HepG2 (cell line): ENCODE results near the gene GNG12. TPM values are rescaled to one million over a fixed set of nuclear protein-coding genes. Genes with fewer than 3 reads are reported as not detected.

Experiments used
- ARHGAP35 ChIP-seq: sonication (generic); formaldehyde crosslinking; IDR thresholded peaks from 2 replicates; pipeline ENCODE4 v1.9.0; 2022; ENCODE audit warnings: mild to moderate bottlenecking, inconsistent platforms, moderate library complexity, missing genetic modification reagents, borderline replicate concordance
- DR1 ChIP-seq: sonication (generic); formaldehyde crosslinking; IDR thresholded peaks from 2 replicates; pipeline ENCODE4 v1.8.0; 2021; ENCODE audit warnings: mild to moderate bottlenecking, missing genetic modification reagents, inconsistent platforms
- ELF1 ChIP-seq: sonication (generic); formaldehyde crosslinking; IDR thresholded peaks from 2 replicates; pipeline ENCODE4 v1.4.0; 2020; ENCODE audit warnings: missing genetic modification reagents
- HNF4G ChIP-seq, 2 experiments: sonication (generic) in 1 of 2; formaldehyde crosslinking in 1 of 2; IDR thresholded peaks; 2 replicates each; pipeline versions ENCODE4 v1.4.0 to v1.6.1; 2011 to 2020; ENCODE audit warnings: borderline replicate concordance in 2 of 2, low read depth in 2 of 2, mild to moderate bottlenecking in 2 of 2, low read length in 1 of 2, missing genetic modification reagents in 1 of 2, moderate library complexity in 1 of 2
- IRF2 ChIP-seq: IDR thresholded peaks from 2 replicates; pipeline ENCODE4 v1.6.1; 2018; ENCODE audit warnings: missing genetic modification reagents, missing compliant biosample characterization
- KAT7 ChIP-seq: IDR thresholded peaks from 2 replicates; pipeline ENCODE4 v1.6.1; 2018; ENCODE audit warnings: borderline replicate concordance, missing compliant biosample characterization
- NFYB ChIP-seq: sonication (generic); formaldehyde crosslinking; IDR thresholded peaks from 2 replicates; pipeline ENCODE4 v1.4.0; 2020; ENCODE audit warnings: missing genetic modification reagents
- NR2C2 ChIP-seq: sonication (generic); formaldehyde crosslinking; IDR thresholded peaks from 2 replicates; pipeline ENCODE4 v1.4.0; 2020; ENCODE audit warnings: missing genetic modification reagents, mild to moderate bottlenecking, moderate library complexity, borderline replicate concordance
- REST ChIP-seq, 2 experiments: IDR thresholded peaks; 2 replicates each; pipeline ENCODE4 v1.6.1; 2011 to 2012; ENCODE audit warnings: low read length in 2 of 2, borderline replicate concordance in 1 of 2, low read depth in 1 of 2, mild to moderate bottlenecking in 1 of 2, moderate library complexity in 1 of 2
- SYNCRIP ChIP-seq: fragments of 200-400 bp; formaldehyde crosslinking; IDR thresholded peaks from 2 replicates; pipeline ENCODE4 v1.6.1; 2018; ENCODE audit warnings: mild to moderate bottlenecking, low read depth, low read length; ENCODE audit not compliant: insufficient read depth
- TAF15 ChIP-seq: fragments of 200-400 bp; formaldehyde crosslinking; IDR thresholded peaks from one replicate; pipeline ENCODE4 v1.6.1; 2018; ENCODE audit warnings: mild to moderate bottlenecking, low read depth, low read length; ENCODE audit not compliant: poor library complexity, severe bottlenecking
- TBP ChIP-seq: sonication (generic); formaldehyde crosslinking; IDR thresholded peaks from 2 replicates; pipeline ENCODE4 v1.5.0; 2020; ENCODE audit warnings: missing genetic modification reagents
- TP53 ChIP-seq: sonication (generic); formaldehyde crosslinking; conservative IDR thresholded peaks from 2 replicates; pipeline ENCODE4 v1.4.0; 2020; ENCODE audit warnings: missing genetic modification reagents
- ZBTB42 ChIP-seq: sonication (generic); formaldehyde crosslinking; IDR thresholded peaks from 2 replicates; pipeline ENCODE4 v1.5.0; 2020; ENCODE audit warnings: mild to moderate bottlenecking, missing genetic modification reagents
- ZNF34 ChIP-seq: sonication (generic); formaldehyde crosslinking; IDR thresholded peaks from 2 replicates; pipeline ENCODE4 v1.4.0; 2020; ENCODE audit warnings: mild to moderate bottlenecking, missing genetic modification reagents, borderline replicate concordance
- ZNF639 ChIP-seq: conservative IDR thresholded peaks from 2 replicates; pipeline ENCODE4 v1.6.1; 2018; ENCODE audit warnings: missing genetic modification reagents
- polyA plus RNA-seq, 8 experiments: library from polyadenylated mRNA; depleted of rRNA in 3 of 8; stranded (reverse) in 7 of 8; unstranded in 1 of 8; fragments of >200 nt; fragmentation: Illumina TruSeq in 4 of 8; extraction: Trizol in 4 of 8; gene quantifications; 2 replicates each; pipeline versions ENCODE4 v1.2.1 to v1.2.3, GENCODE V29; 2011 to 2016; ENCODE audit warnings: low read depth in 4 of 8, missing spikeins in 1 of 8, mixed read lengths in 1 of 8; ENCODE audit not compliant: insufficient read depth in 1 of 8
- total RNA-seq, 5 experiments: library from RNA; depleted of rRNA; stranded (reverse); fragments of >200 nt; fragmentation: Illumina TruSeq; extraction: Trizol; gene quantifications; 2 replicates each; pipeline ENCODE4 v1.2.3, GENCODE V29; 2016; ENCODE audit warnings: low read depth in 1 of 5
- TF ChIP-seq, protein P1 (sequence below): sonication (generic); formaldehyde crosslinking; IDR thresholded peaks from 2 replicates; pipeline ENCODE4 v1.8.0; 2022; ENCODE audit warnings: mild to moderate bottlenecking, missing genetic modification reagents, borderline replicate concordance
- TF ChIP-seq, protein P2 (sequence below): sonication (generic); formaldehyde crosslinking; IDR thresholded peaks from 2 replicates; pipeline ENCODE4 v1.4.0; 2020; ENCODE audit warnings: missing genetic modification reagents, borderline replicate concordance
- TF ChIP-seq, protein P3 (sequence below): sonication (generic); formaldehyde crosslinking; conservative IDR thresholded peaks from 2 replicates; pipeline ENCODE4 v1.4.0; 2020; ENCODE audit warnings: missing genetic modification reagents

GNG12 gene
- total and polyA plus RNA-seq, 2 of the 13 experiments (the other 11 are each of a cell fraction or from before 2014, with no cell fraction given) = 0.11 TPM

DNA sequence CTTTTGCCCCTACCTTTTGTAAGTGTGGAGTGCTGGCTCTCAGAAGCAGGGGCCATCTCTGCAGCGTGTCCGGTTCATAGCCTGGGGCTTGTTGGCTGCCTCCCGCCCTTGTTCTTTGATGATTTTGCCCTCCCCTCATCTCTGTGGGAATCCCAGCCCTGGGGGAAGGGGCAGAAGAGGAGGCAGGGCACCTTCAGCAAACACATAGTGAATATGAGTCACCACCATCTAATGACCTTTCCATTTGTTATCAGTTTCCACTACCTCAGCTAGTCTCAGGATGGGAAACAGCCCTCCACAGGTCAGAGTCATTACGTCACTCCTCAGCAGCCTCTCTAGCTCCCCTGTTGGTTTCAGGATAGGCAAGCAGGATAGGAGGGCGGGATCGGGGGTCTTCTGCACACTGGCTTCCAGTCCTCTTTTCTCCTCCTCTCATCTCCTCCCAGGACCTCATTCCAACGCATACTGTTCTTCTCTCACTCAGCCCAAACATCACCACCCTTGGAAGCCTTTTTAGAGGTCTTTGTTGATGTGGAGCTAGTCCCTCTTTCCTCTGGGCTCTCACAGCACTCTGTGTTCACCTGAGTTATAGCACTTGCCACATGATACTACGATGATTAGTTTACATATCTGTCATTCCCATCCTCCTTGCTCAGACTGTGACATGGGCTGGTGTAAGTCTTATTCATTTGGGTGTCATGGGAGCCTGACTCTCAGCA is 132.4 kb downstream of the GNG12 start (continued):
- TF ChIP-seq, protein P1, sequence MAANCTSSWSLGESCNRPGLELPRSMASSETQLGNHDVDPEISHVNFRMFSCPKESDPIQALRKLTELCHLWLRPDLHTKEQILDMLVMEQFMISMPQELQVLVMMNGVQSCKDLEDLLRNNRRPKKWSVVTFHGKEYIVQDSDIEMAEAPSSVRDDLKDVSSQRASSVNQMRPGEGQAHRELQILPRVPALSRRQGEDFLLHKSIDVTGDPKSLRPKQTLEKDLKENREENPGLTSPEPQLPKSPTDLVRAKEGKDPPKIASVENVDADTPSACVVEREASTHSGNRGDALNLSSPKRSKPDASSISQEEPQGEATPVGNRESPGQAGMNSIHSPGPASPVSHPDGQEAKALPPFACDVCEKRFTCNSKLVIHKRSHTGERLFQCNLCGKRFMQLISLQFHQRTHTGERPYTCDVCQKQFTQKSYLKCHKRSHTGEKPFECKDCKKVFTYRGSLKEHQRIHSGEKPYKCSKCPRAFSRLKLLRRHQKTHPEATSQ (CRISPR knock-in tag) = no peak
- TF ChIP-seq SYNCRIP (no peak), HNF4G (IDR thresholded peaks at IDR 0.05; ENCODE audit: borderline replicate concordance, low read depth, low read length) (peak; percentile 38; the same call in 1 of the 2 replicates), HNF4G (CRISPR knock-in tag; IDR thresholded peaks at IDR 0.05; ENCODE audit: borderline replicate concordance, low read depth) (no peak), REST (IDR thresholded peaks at IDR 0.05; ENCODE audit: borderline replicate concordance in 1 of 2, low read depth in 1 of 2, low read length in 2 of 2) (no peak; a peak in 1 of 4 replicates), DR1 (CRISPR knock-in tag) (no peak), NR2C2 (CRISPR knock-in tag) (peak; percentile 81), ZNF34 (CRISPR knock-in tag) (0 out of 2 replicates have a peak, but pooled peaks have one; percentile 68), TP53 (CRISPR knock-in tag) (0 out of 2 replicates have a peak, but pooled peaks have one; percentile 67), TAF15 (no peak), ZNF639 (CRISPR knock-in tag) (peak; percentile 43; the same call in 1 of the 2 replicates), IRF2 (CRISPR knock-in tag) (peak; percentile 77), ELF1 (CRISPR knock-in tag) (0 out of 2 replicates have a peak, but pooled peaks have one; percentile 32), TBP (CRISPR knock-in tag) (no peak), KAT7 (no peak), ARHGAP35 (CRISPR knock-in tag) (no peak), ZBTB42 (CRISPR knock-in tag) (no peak), NFYB (no peak; the same call in 1 of the 2 replicates)
- TF ChIP-seq, protein P2, sequence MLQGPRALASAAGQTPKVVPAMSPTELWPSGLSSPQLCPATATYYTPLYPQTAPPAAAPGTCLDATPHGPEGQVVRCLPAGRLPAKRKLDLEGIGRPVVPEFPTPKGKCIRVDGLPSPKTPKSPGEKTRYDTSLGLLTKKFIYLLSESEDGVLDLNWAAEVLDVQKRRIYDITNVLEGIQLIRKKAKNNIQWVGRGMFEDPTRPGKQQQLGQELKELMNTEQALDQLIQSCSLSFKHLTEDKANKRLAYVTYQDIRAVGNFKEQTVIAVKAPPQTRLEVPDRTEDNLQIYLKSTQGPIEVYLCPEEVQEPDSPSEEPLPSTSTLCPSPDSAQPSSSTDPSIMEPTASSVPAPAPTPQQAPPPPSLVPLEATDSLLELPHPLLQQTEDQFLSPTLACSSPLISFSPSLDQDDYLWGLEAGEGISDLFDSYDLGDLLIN = no peak
- TF ChIP-seq, protein P3, sequence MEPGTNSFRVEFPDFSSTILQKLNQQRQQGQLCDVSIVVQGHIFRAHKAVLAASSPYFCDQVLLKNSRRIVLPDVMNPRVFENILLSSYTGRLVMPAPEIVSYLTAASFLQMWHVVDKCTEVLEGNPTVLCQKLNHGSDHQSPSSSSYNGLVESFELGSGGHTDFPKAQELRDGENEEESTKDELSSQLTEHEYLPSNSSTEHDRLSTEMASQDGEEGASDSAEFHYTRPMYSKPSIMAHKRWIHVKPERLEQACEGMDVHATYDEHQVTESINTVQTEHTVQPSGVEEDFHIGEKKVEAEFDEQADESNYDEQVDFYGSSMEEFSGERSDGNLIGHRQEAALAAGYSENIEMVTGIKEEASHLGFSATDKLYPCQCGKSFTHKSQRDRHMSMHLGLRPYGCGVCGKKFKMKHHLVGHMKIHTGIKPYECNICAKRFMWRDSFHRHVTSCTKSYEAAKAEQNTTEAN (CRISPR knock-in tag) = peak; percentile 85
